ENCODE results near the gene DEPDC5.

DNA sequence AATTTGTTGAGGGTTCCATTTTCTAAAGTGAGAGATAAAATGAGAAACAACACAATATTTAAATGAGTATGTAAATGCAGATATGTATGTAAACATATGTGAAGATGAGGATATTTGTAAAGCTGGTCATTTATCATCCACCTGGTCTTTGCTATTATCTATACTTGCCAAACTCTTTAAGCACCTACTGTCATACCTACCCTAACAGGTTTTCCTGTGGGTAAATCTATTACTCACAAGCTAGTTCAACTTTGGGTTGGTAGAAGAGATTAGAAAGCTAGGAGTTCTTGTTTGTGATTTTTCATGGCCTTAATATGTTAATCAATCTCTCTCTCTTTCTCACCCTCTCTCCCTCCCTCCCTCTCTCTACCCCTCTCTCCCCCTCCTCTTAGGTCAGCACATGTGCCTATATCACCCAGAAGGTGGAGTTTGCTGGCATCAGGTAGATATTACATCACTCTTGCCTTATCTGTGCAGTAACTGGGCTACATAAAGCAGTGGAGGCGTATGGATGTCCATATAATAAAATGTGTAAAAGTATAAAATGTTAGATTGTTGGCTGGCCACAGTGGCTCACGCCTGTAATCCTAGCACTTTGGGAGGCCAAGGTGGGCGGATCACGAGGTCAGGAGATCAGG lies 14.7 kb downstream of the DEPDC5 start:
- TF ChIP-seq, protein P1, sequence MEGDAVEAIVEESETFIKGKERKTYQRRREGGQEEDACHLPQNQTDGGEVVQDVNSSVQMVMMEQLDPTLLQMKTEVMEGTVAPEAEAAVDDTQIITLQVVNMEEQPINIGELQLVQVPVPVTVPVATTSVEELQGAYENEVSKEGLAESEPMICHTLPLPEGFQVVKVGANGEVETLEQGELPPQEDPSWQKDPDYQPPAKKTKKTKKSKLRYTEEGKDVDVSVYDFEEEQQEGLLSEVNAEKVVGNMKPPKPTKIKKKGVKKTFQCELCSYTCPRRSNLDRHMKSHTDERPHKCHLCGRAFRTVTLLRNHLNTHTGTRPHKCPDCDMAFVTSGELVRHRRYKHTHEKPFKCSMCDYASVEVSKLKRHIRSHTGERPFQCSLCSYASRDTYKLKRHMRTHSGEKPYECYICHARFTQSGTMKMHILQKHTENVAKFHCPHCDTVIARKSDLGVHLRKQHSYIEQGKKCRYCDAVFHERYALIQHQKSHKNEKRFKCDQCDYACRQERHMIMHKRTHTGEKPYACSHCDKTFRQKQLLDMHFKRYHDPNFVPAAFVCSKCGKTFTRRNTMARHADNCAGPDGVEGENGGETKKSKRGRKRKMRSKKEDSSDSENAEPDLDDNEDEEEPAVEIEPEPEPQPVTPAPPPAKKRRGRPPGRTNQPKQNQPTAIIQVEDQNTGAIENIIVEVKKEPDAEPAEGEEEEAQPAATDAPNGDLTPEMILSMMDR (IDR thresholded peaks at IDR 0.05) = no peak
- no peak for TF ChIP-seq POLR2A (IDR thresholded peaks at IDR 0.05)
